GM12891 (cell line): ENCODE data around the gene MX1.

Source experiments
- POLR2A ChIP-seq: IDR thresholded peaks from 2 replicates; pipeline ENCODE4 v1.6.1; 2011; ENCODE audit warnings: low read depth, low read length, control low read depth
- POLR2AphosphoS5 ChIP-seq: IDR thresholded peaks from 2 replicates; pipeline ENCODE4 v1.6.1; 2011; ENCODE audit warnings: low read depth, low read length, control low read depth
- SPI1 ChIP-seq: IDR thresholded peaks from 2 replicates; pipeline ENCODE4 v1.6.1; 2011; ENCODE audit warnings: low read depth, low read length, control low read depth
- TAF1 ChIP-seq: IDR thresholded peaks from 2 replicates; pipeline ENCODE4 v1.6.1; 2011; ENCODE audit warnings: low read depth, low read length, control low read depth

DNA sequence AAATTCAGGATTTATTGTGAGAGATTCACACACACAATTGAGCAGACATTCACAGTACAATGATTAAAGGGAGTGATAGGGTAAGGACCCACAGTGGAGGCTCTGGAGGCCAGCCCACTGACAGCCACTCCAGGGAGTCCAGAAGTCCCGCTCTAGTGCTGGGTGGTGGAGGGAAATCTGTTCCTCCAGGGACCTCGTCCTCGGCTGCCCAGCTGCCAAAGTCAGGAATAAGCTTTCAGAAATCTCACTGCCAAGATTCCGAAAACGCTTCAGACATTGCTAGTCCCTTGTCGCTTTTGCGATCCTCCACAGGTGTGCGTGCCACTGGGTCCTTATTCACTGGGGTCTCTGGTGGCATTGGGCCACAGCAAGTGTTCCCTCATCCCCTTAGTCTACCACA lies 2.3 kb downstream of the MX1 start:
- TF ChIP-seq POLR2AphosphoS5 (peak; percentile 17; the same call in 1 of the 2 replicates), POLR2A (0 out of 2 replicates have a peak, but pooled peaks have one; percentile 15), TAF1 (no peak), SPI1 (no peak)
